ENCODE data around the gene GPR52. TPM values are rescaled to one million over a fixed set of nuclear protein-coding genes. Genes with fewer than 3 reads are reported as not detected.

The GPR52 gene
- total and polyA plus RNA-seq, 3 donors from 2014 or later = 4.8 to 7.5 TPM; not detected in 1

- no peak for DNase-seq
- WGBS, 2 donors = 96% methylated on average over 2 of the region's 2 CpGs
- Histone ChIP-seq H3K9me3 (no peaks in the 10 kb centered on the region), H3K27me3 (no peaks in the 10 kb centered on the region), H3K4me3 (no peak overlapping the region), H3K4me1 (no peaks in the 10 kb centered on the region), H3K27ac (no peak overlapping the region), H3K36me3 (ENCODE audit: low read depth, missing control alignments) (no peaks in the 10 kb centered on the region)
- no peak for TF ChIP-seq CTCF (IDR thresholded peaks at IDR 0.05)
- TF ChIP-seq POLR2A (IDR thresholded peaks at IDR 0.05) = no peak
- intact Hi-C loops (cut with DNase I; ENCODE audit: low total_unique reads) = no loop called here
Measured at GRCh38 chr1:174491606-174492005, 43.8 kb downstream of the GPR52 start.

GRCh38 chr1:174497478-174497877 is 49.7 kb downstream of the GPR52 start:
- TF ChIP-seq CTCF (IDR thresholded peaks at IDR 0.05) (no peak), POLR2A (IDR thresholded peaks at IDR 0.05) (no peak)
- DNase-seq = no peak
- intact Hi-C loops (cut with DNase I; ENCODE audit: low total_unique reads) = no loop called here
- Histone ChIP-seq H3K4me3 (no peak overlapping the region), H3K36me3 (ENCODE audit: low read depth, missing control alignments) (no peaks in the 10 kb centered on the region), H3K4me1 (no peaks in the 10 kb centered on the region), H3K27ac (no peak overlapping the region), H3K27me3 (no peaks in the 10 kb centered on the region), H3K9me3 (no peaks in the 10 kb centered on the region)

All from testis (tissue), 3 donors.